Limb (tissue), 2 donors: ENCODE results near the gene GPR4.
A peak's percentile ranks its signal among the peaks of the same experiment; 100 is the strongest.
"Not testable (repeated sequence)": the region's sequence is repeated elsewhere in the genome, so short reads cannot be mapped to it uniquely, and the experiment has no call there.

Experiments used
- DNase-seq, 2 donors: peaks; one replicate each; pipeline ENCODE4 v3.0.0-alpha.2; 2016; ENCODE audit errors: extremely low spot score in 2 of 2

GPR4 gene

DNA sequence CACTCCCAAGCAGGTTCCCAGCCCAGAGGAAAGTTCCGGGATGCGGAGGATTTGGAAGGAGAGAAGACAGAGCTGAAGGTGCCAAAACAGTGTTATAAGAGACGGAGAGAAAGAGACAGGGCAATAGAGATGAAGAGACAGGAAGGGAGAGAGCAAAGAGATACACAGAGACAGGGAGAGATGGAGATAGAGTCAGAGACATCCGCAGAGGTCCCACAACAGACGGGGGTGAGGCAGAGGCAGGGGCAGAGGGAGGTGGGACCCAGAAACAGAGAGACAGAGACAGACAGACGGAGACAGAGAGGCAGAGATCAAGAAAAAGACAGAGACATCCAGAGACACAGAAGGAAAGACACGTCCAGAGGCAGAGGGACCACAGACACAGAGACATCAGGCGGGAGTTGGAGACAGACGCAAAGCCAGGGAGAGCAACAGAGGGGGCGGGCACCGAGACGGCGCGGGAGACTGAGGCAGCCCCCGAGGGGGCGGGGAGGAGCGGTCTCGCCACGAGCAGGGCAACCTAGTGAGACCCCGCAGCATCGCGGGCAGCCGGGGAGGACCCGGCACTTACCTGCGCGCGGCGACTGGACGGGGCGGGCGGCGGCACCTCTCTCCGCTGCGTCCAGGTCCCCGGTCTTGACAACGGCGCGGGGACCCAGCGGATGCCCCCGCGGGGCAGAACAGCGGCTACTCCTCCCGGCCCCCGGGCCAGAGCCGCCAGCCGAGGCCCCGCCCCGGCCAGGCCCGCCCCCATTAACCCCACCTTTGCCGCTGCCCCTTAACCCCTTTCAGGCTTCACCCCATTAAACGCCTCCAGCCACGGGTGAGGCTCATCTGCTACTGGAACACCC, at the start of gene GPR4:
GPR4 (minus strand) TSS at position 689 of the 851 bp plus-strand sequence. CDS start 10,346 bp downstream, outside the sequence.
- no peak for DNase-seq

- DNase-seq = no peak
These were observed 48.7 kb upstream of the GPR4 start for GRCh38 chr19:45650722-45651121.

- DNase-seq = no peak
These were observed 44.3 kb upstream of the GPR4 start for GRCh38 chr19:45646345-45646698.

GRCh38 chr19:45645631-45646344, 43.8 kb upstream of the GPR4 start:
- peak; percentile 77 to 87 for DNase-seq

DNA sequence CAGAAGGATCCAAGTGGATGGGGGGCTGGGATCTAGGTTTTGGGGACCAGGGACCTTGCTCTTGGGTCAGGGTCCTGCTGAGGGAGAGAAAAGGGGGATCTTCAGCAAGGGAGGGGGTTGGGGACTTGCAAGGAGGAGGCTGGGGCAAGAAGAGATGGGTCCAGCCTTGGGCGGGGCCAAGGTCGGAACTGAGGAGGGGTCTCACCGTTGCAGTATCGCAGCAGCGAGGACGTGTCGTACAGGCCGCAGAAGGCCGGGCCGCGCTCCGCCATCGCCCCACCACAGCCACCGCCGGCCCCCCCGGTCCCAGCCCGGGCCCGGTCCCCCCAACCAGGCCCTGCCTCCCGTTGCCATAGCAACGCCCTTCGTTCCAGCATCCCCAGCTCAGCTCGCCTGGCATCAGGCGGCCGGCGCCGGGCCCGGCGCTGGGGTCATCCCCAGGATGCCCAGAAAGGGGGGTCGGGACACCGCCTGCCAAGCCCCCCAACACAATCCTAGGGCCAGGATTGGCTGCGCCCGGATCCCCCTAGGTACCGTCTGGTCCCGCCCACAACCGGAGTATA, 43.1 kb upstream of the GPR4 start:
- DNase-seq = no peak

- DNase-seq = no peak
These were observed 42.1 kb upstream of the GPR4 start for GRCh38 chr19:45643927-45644771.

DNA sequence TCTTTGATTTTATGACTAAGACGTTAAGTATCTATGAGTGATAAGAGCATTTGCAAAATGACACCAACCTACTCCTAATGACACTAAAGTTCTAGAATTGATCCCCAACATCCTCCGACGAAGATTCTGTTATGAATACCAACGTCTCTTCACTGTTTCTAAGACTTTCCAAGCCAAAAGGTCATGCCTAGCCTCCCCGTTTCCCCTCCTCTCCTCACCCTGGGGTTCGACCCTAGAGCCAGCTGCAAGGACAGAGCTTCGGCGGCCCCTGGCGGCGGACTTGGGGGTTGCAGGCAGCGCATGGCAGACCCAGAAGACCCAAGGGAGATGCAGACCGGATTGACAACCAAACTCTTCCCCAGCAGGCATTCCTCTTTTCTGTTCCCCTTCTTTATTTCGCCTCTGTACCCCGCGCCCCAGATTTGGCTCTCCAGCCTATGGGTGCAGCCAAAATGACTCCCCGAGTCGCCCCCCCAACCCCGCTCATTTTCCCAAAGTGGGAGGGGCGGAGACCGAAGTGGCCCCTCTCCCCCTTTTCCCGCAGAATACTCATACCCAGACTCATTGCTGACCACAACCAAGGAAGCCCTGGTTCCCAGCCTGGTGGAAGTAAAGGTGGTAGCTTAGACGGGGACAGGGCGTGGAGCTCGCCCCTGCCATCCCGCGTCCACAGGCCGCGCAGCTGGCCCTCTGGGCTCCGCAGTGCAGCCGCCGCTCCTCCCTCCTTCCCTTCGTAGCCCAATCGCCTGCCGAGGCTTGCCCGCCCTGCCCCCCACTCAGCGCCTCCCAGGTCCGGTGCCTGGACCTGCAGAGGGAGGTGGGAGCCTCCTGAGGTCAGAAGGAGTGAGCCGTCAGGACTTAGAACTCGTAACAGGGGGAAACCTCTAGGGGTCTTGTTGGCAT, 41.3 kb upstream of the GPR4 start:
- peak; percentile 81 to 95 for DNase-seq

DNA sequence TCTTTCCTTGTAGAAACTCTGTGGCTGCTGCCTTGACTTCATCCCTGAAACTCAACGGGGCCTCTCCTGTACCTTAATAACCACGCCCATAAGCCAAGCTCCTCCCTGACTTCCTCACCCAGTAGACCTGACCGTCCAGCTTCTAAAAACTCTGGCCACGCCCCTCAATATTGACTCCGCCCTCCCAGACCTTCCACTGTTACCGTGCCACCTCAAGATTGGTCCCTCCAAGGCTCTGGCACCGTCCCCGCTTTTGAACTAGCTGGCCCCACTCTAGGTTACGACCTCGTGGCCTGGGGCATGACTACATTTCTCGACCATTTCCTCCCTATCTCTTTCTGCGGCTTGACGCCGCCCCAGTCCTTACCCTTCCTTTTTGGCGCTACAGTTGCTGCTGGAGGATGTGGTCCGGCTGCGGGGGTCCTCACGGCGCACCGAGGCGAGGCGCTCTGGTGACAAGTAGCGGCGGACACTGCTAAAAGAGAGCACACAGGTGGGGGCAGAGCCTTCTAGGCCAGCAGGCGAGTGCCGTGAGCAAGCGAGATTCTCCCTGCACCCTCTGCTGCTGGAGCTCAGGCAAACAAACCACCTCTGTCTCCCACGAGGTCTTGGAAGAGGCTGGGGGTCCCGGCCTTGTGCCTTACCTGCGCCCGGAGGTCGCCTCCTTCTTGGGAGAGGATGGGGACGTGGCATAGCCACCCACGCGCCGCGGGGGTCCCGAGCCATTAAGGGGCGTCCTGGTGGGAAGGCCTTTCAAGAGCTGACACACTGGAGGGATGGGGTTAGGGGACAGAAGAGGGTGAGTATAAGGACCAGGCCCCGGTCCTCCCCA, 39.5 kb upstream of the GPR4 start:
- DNase-seq = peak; percentile 13 to 60

DNA sequence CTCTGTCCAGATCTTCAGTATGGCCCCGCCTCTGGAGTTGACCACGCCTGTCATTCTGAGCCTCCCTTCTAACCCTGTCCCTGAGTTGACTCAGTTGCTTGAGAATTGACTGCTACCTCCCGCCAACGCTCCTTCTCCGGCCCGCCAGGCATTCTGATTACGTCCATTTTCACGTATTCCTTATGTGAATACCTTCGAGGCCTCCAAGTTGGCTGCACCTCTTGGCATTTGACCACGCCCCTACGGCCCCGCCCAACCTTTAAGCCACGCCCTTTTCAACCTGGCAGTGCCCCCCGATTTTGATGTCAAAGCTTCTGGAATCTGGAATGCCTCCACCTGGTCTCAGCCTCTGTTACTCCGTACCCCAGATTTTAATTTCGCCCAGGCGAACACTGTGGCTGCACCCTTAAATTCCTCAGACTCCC, 38.8 kb upstream of the GPR4 start:
- no peak for DNase-seq

DNA sequence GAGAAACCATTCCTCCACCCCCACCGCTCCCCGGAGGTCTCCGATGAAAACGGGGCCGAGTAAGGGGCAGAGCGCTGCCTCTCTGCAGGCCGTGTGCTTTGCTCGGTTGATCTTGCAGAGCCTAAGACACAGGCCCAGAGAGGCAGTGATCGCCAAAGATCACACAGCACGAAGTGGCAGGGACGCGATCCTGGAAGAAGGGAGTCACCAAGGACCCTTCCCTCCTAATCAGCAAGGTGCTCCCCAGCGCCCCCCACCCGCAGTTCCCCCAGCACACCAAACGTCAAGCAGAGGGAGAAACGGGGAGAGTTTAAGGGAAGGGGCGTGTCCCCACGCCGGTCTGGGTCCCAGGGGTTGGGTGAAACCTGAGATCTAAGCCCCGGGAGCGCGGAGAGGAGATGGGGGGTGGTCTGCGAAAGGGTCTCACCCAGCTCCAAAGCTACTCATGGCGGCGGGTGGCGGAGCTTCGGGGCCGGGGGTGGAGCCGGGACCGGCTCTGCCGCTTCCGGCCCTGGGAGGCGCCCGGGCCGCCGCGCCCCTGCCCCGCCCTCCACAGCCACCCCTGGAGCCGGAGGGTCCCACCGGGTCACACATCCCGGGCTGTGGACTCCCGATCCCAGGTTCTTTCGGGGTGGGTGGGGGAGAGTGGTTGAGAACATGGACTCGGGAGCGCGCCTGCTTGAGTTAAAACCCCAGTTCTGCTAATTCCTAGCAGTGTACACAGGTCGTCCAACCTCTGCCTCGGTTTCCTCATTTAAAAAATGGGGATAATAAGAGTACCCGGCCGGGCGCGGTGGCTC, 37.1 kb upstream of the GPR4 start, which contains the start of gene EML2:
EML2 (minus strand) TSS at position 468 of the 800 bp plus-strand sequence; CDS start at position 447, 21 bp downstream.
- peak; percentile 25 to 73 for DNase-seq

- DNase-seq = no peak
These were observed 36.1 kb upstream of the GPR4 start for GRCh38 chr19:45637890-45638667.

- DNase-seq = no peak
These were observed 34.9 kb upstream of the GPR4 start for GRCh38 chr19:45636902-45637301.

DNA sequence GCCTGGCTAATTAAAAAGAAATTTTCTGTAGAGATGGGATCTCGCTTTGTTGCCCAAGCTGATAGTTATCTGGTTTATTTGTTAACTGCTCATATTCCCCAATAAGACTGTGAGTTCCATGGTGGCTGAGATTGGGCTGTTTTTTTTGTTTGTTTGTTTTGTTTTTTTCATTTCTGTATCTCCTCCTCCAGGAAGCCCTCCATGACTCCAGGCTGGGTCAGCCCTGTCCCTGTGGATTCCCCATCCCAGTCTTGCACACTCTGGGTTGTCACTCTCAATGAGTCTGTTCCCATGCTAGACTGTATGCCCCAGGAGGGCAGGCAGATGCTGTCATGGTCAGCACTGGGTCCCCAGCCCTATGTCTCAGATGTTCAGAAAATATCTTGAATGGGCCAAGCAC, 34.3 kb upstream of the GPR4 start:
- DNase-seq = no peak

DNA sequence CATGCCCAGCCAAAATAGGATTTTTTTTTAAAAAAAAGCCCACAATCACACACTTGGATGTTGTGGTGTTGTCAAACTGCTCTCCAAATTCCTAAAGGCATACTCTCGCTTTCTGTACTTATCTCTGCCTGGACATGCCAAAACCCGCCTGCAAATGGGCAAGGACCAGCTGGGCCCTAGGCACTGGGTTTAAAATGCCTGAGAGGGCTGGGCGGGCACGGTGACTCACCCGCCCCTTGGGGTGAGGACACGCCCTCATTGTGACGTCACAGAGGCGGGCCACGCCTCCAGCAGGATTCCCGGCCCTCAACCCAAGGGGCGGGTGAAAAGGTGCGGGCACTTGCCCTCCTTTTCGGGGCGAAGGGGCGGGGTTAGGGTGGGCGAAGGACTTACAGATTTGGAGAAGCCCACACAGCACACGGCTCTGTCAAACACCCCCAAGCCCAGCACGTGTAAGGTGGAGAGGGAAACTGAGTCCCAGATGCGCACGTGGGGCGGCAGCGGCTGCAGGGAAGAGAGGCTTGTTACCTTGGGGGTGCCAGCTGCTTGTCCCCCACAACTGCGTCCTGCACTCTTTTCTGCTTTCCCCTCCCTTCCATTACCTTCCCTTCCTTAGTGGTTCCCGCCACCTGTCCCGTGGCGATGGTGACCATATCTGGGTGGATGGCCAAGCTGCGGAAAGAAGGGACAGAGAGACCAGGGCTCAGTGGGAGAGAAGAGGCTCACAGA, 30.6 kb upstream of the GPR4 start:
- DNase-seq = peak; percentile 30 to 83

- DNase-seq = no peak
These were observed 28.5 kb upstream of the GPR4 start for GRCh38 chr19:45630463-45630862.

GRCh38 chr19:45629704-45630103, 27.7 kb upstream of the GPR4 start:
- no peak for DNase-seq

DNA sequence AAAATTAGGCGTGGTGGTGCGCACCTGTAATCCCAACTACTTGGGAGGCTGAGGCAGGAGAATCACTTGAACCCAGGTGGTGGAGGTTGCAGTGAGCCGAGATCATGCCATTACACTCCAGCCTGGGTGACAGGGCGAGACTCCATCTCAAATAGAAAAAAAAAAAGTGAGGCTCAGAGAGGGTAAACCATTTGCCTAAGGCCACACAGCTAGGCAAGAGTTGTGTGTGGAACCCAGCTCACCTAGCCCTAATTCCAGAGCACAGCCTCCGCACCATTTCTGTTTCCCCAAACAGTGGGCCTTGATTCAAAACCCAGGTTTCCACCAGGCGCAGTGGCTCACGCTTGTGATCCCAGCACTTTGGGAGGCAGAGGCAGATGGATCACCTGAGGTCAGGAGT, 26.2 kb upstream of the GPR4 start:
- not testable (repeated sequence) for DNase-seq
